K562 (cell line): Measurements from ENCODE around the gene ALG9. TPM values are rescaled to one million over a fixed set of nuclear protein-coding genes. Genes with fewer than 3 reads are reported as not detected.

ENCODE experiments used
- ATAC-seq: fragments of 200-7000 bp; cut with Tn5 transposase; 3 replicates; pipeline ENCODE4 v1.9.1; 2020; ENCODE audit warnings: moderate library complexity
- BruUV-seq: library from RNA; stranded (reverse); fragments of 400-500 nt; replicated peaks from 2 replicates; lab custom pipeline; 2021; lab: Mats Ljungman, UMichigan
- CTCF ChIA-PET: fragments of 300-600 bp; formaldehyde crosslinking; extraction: SDS; loops from one replicate; lab custom pipeline; 2021; ENCODE audit warnings: low intra/inter-chr PET ratio; lab: Yijun Ruan, JAX
- POLR2A ChIA-PET: fragments of 300-600, 350-650 bp; sonication (Branson Sonifier 250); formaldehyde crosslinking; extraction: SDS; loops from one replicate; lab custom pipeline; 2021; ENCODE audit warnings: antibody characterized with exemption, inconsistent platforms; lab: Yijun Ruan, JAX
- DNase-seq, 4 experiments: peaks; one replicate each; pipeline versions ENCODE4 v3.0.0 to v3.0.0-alpha.2; 2011 to 2018; ENCODE audit warnings: low spot score in 3 of 4, mixed read lengths in 3 of 4; ENCODE audit errors: extremely low read depth in 1 of 4
- FAIRE-seq: peaks from 2 replicates; lab custom pipeline; 2011; peaks lifted over from hg19 to GRCh38; lab: Jason Lieb, UNC
- H2AFZ ChIP-seq: 2 replicates; pipeline ENCODE4 v1.6.0; 2011; ENCODE audit warnings: low read depth, low read length, control low read depth, inconsistent platforms
- H3K27ac ChIP-seq: fragments of 200-600 bp; 3 replicates; pipeline ENCODE4 v1.8.0; 2011; ENCODE audit warnings: low read depth, mild to moderate bottlenecking, control low read depth, inconsistent platforms, low read length, moderate library complexity, mixed read lengths; ENCODE audit errors: extremely low read depth
- H3K27me3 ChIP-seq, 2 experiments: fragments of 300-600 bp in 1 of 2; 2 replicates in 1 of 2; 3 replicates in 1 of 2; pipeline versions ENCODE4 v1.6.0 to v1.8.0; 2011; ENCODE audit warnings: inconsistent platforms in 2 of 2, low read length in 2 of 2, mild to moderate bottlenecking in 1 of 2, mixed read lengths in 1 of 2, moderate library complexity in 1 of 2; ENCODE audit not compliant: control insufficient read depth in 2 of 2, insufficient read depth in 2 of 2
- H3K36me3 ChIP-seq: fragments of 300-600 bp; 3 replicates; pipeline ENCODE4 v1.8.0; 2011; ENCODE audit warnings: mild to moderate bottlenecking, low read length, inconsistent platforms; ENCODE audit not compliant: control insufficient read depth, insufficient read depth
- H3K4me1 ChIP-seq, 2 experiments: fragments of 200-600 bp in 1 of 2; replicated peaks in 1 of 2; 2 replicates in 1 of 2; 3 replicates in 1 of 2; pipeline versions ENCODE4 v1.5.1 to v1.8.0; 2011; ENCODE audit warnings: inconsistent platforms in 2 of 2, low read length in 2 of 2, mild to moderate bottlenecking in 1 of 2, mixed read lengths in 1 of 2, moderate library complexity in 1 of 2; ENCODE audit not compliant: control insufficient read depth in 2 of 2, insufficient read depth in 2 of 2
- H3K4me2 ChIP-seq: 2 replicates; pipeline ENCODE4 v1.6.1; 2011; ENCODE audit warnings: low read length, control low read depth, inconsistent platforms, mixed read lengths; ENCODE audit not compliant: insufficient read depth
- H3K4me3 ChIP-seq: fragments of 200-600 bp; sonication (generic), shearing (Covaris generic); 2 replicates; pipeline ENCODE4 v1.5.1; 2016; ENCODE audit warnings: control low read depth, inconsistent platforms
- H3K79me2 ChIP-seq: fragments of 200-600 bp; 3 replicates; pipeline ENCODE4 v1.8.0; 2011; ENCODE audit warnings: low read length, inconsistent platforms; ENCODE audit not compliant: control insufficient read depth, insufficient read depth
- H3K9ac ChIP-seq, 2 experiments: 2 replicates each; pipeline versions ENCODE4 v1.6.0 to v1.6.1; 2011; ENCODE audit warnings: low read depth in 2 of 2, low read length in 2 of 2, control low read depth in 1 of 2, inconsistent platforms in 1 of 2, mild to moderate bottlenecking in 1 of 2, mixed read lengths in 1 of 2; ENCODE audit not compliant: insufficient read depth in 1 of 2
- H3K9me1 ChIP-seq: one replicate; pipeline ENCODE4 v1.6.0; 2011; ENCODE audit warnings: inconsistent platforms, mild to moderate bottlenecking, low read length, moderate library complexity; ENCODE audit not compliant: control insufficient read depth, insufficient read depth
- H3K9me3 ChIP-seq: replicated peaks from 2 replicates; pipeline ENCODE4 v1.5.1; 2011; ENCODE audit warnings: low read depth, low read length, inconsistent platforms; ENCODE audit not compliant: control insufficient read depth, insufficient read depth
- H4K20me1 ChIP-seq: replicated peaks from 2 replicates; pipeline ENCODE4 v1.6.1; 2011; ENCODE audit warnings: low read length, inconsistent platforms, mixed read lengths; ENCODE audit not compliant: control insufficient read depth, insufficient read depth
- CSDE1 ChIP-seq, 2 experiments: fragments of 450-650 bp; IDR thresholded peaks; 2 replicates each; pipeline ENCODE4 v1.6.1; 2016; ENCODE audit warnings: mild to moderate bottlenecking in 1 of 2
- GATA2 ChIP-seq: sonication (generic); formaldehyde crosslinking; IDR thresholded peaks from 2 replicates; pipeline ENCODE4 v1.4.0; 2020; ENCODE audit warnings: mild to moderate bottlenecking, missing genetic modification reagents
- MAFF ChIP-seq: IDR thresholded peaks from 2 replicates; pipeline ENCODE4 v1.6.1; 2012; ENCODE audit warnings: low read length, improper control_type of control experiment
- MCM7 ChIP-seq, 2 experiments: fragments of 450-650 bp; IDR thresholded peaks; 2 replicates each; pipeline ENCODE4 v1.6.1; 2016 to 2018
- MED1 ChIP-seq: sonication (generic); formaldehyde crosslinking; IDR thresholded peaks from 2 replicates; pipeline ENCODE4 v1.8.1; 2023; ENCODE audit warnings: missing genetic modification reagents, borderline replicate concordance
- MYBL2 ChIP-seq, 2 experiments: fragments of 450-650 bp in 1 of 2; sonication (generic) in 1 of 2; formaldehyde crosslinking in 1 of 2; IDR thresholded peaks; 2 replicates each; pipeline versions ENCODE4 v1.6.1 to v1.8.1; 2017 to 2022; ENCODE audit warnings: borderline replicate concordance in 1 of 2, inconsistent platforms in 1 of 2, low read depth in 1 of 2, mild to moderate bottlenecking in 1 of 2, missing genetic modification reagents in 1 of 2, moderate library complexity in 1 of 2
- NUFIP1 ChIP-seq: fragments of 450-650 bp; IDR thresholded peaks from 2 replicates; pipeline ENCODE4 v1.6.1; 2018; ENCODE audit not compliant: partially characterized antibody
- RFX7 ChIP-seq: fragments of 250-450 bp; sonication (Bioruptor Pico); IDR thresholded peaks from 2 replicates; pipeline ENCODE4 v1.5.1; 2021; ENCODE audit warnings: mild to moderate bottlenecking
- SRF ChIP-seq, 2 experiments: fragments of 250-450, 450-650 bp in 1 of 2; sonication (Bioruptor Pico) in 1 of 2; sonication (generic) in 1 of 2; formaldehyde crosslinking; IDR thresholded peaks; 2 replicates each; pipeline versions ENCODE4 v1.5.0 to v1.5.1; 2020 to 2022; ENCODE audit warnings: mild to moderate bottlenecking in 1 of 2, missing genetic modification reagents in 1 of 2
- ZNF12 ChIP-seq: sonication (generic); formaldehyde crosslinking; IDR thresholded peaks from 2 replicates; pipeline ENCODE4 v1.4.0; 2020; ENCODE audit warnings: mild to moderate bottlenecking, missing genetic modification reagents
- WGBS: fragments of 100-300 bp; shearing (Covaris generic); methylation state at CpG from one replicate; pipeline ENCODE4 v1.1.6; 2016; ENCODE audit warnings: low coverage, mixed read lengths; ENCODE audit not compliant: insufficient coverage; ENCODE audit errors: missing lambda C conversion rate; 5-methylcytosine and 5-hydroxymethylcytosine counted together
- in situ Hi-C: fragments of 300-500 bp; cut with MboI; formaldehyde crosslinking; loops from 4 replicates; pipeline ENCODE4 v1.15.0; 2018; ENCODE audit warnings: inconsistent platforms, mixed read lengths
- intact Hi-C: fragments of 100-400 bp; cut with micrococcal nuclease; formaldehyde crosslinking; loops from 2 replicates; pipeline ENCODE4 v1.14.2; 2022
- polyA plus RNA-seq, 8 experiments: library from polyadenylated mRNA; depleted of rRNA in 4 of 8; stranded (reverse) in 5 of 8; unstranded in 3 of 8; fragments of >200 nt; fragmentation: Nextera tagmentation in 2 of 8; fragmentation: Illumina TruSeq in 1 of 8; extraction: Ambion mirVana in 2 of 8; extraction: Trizol in 1 of 8; gene quantifications; 2 replicates each; pipeline versions ENCODE4 v1.2.1 to v1.2.3, GENCODE V29; 2011 to 2014; ENCODE audit warnings: inconsistent platforms in 1 of 8, missing spikeins in 1 of 8
- total RNA-seq, 7 experiments: library from RNA; depleted of rRNA in 6 of 7; stranded (reverse); fragments of >200 nt in 6 of 7; fragmentation: Illumina TruSeq in 2 of 7; extraction: Trizol in 2 of 7; gene quantifications; 2 replicates each; pipeline versions ENCODE4 v1.2.1 to v1.2.3, GENCODE V29; 2011 to 2021; ENCODE audit warnings: low replicate concordance in 1 of 7
- TF ChIP-seq, protein P1 (sequence below): fragments of 450-650 bp; IDR thresholded peaks from 2 replicates; pipeline ENCODE4 v1.7.0; 2016; ENCODE audit warnings: borderline replicate concordance

The ALG9 gene
- total and polyA plus RNA-seq, 9 of the 15 experiments (the other 6 are each of a cell fraction or from before 2014, with no cell fraction given) = 11.5 to 40.5 (median 24.9) TPM

DNA sequence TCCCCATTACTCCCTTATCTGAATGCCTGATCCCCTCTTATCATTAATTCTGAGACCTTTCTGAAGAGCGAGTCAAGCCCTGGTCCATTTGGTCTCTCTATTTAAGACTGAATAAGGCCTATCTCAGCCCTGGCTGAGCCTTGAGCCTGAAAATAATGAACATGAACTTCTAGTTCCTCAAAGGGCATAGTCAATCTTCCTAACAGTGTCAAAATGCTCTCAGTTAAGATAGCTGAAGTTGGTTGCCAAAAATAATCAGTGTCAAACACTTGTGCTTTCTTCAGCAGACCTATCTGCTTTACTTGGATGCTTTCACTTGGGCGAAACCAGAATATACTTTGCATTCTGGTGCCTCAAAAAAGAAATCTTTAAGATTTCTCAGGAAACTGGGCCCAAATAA lies 62.5 kb downstream of the ALG9 start (continued):
- TF ChIP-seq SRF (CRISPR knock-in tag; IDR thresholded peaks at IDR 0.05) (no peak), MYBL2 (IDR thresholded peaks at IDR 0.05; ENCODE audit: low read depth) (no peak), MYBL2 (CRISPR knock-in tag; IDR thresholded peaks at IDR 0.05; ENCODE audit: borderline replicate concordance) (no peak)

GRCh38 chr11:111808063-111808588 lies 63.3 kb downstream of the ALG9 start:
- FAIRE-seq = no peak
- no peak for TF ChIP-seq RFX7
- TF ChIP-seq MCM7 (IDR thresholded peaks at IDR 0.05) = no peak
- TF ChIP-seq NUFIP1 = no peak
- TF ChIP-seq, protein P1, sequence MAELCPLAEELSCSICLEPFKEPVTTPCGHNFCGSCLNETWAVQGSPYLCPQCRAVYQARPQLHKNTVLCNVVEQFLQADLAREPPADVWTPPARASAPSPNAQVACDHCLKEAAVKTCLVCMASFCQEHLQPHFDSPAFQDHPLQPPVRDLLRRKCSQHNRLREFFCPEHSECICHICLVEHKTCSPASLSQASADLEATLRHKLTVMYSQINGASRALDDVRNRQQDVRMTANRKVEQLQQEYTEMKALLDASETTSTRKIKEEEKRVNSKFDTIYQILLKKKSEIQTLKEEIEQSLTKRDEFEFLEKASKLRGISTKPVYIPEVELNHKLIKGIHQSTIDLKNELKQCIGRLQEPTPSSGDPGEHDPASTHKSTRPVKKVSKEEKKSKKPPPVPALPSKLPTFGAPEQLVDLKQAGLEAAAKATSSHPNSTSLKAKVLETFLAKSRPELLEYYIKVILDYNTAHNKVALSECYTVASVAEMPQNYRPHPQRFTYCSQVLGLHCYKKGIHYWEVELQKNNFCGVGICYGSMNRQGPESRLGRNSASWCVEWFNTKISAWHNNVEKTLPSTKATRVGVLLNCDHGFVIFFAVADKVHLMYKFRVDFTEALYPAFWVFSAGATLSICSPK = no peak
- TF ChIP-seq MED1 (CRISPR knock-in tag) = no peak
- no peak for TF ChIP-seq MAFF
- TF ChIP-seq ZNF12 (CRISPR knock-in tag) = no peak
- TF ChIP-seq GATA2 (CRISPR knock-in tag) = no peak
- no peak for TF ChIP-seq CSDE1 (IDR thresholded peaks at IDR 0.05)
- in situ Hi-C loops (no loop called here), intact Hi-C loops (no loop called here)
- no peak for DNase-seq
- POLR2A ChIA-PET = no interaction called here
- no peak for ATAC-seq
- H2AFZ ChIP-seq = no peak overlapping the region
- H3K4me2 ChIP-seq = no peak overlapping the region
- 83% methylated on average over 2 of the region's 2 CpGs for WGBS
- BruUV-seq = no TSS peak
- no peaks in the 10 kb centered on the region for H4K20me1 ChIP-seq
- H3K79me2 ChIP-seq = no peaks in the 10 kb centered on the region
- no peak overlapping the region for H3K9ac ChIP-seq
- no peaks in the 10 kb centered on the region for H3K27me3 ChIP-seq
- CTCF ChIA-PET = no interaction called here
- H3K9me1 ChIP-seq = no peaks in the 10 kb centered on the region
- H3K36me3 ChIP-seq = peaks cover 20% of the 10 kb centered on the region; the same call in 2 of the 3 replicates
- no peak overlapping the region for H3K4me3 ChIP-seq
- H3K27ac ChIP-seq = no peak overlapping the region
- no peaks in the 10 kb centered on the region for H3K9me3 ChIP-seq
- H3K4me1 ChIP-seq = no peaks in the 10 kb centered on the region
